ENCODE data around the gene TTC39B. TPM values are rescaled to one million over a fixed set of nuclear protein-coding genes. Genes with fewer than 3 reads are reported as not detected.

Gene TTC39B
- total RNA-seq, 1 donor from 2014 or later: 3.1 TPM

DNA sequence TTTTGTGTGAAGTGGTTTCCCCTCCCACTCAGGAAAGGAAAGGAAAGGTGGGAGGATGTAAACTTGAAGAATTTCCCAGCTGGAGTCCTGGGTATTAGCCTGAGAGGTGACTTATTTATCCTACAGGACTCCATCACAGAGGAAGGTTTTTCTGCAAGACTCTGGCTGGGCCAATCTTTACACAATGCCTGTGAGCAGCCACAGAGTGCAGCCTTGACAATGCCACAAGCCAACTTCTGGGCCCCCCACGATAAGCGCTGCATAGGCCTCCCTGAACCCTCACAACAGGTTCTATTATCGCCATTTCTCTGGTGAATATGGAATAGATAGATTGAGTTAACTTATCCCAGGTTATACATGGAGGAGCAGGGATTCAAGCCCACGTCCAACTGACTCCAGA is 12.4 kb downstream of the TTC39B start:
- Mint-ChIP-seq H3K27me3 (ENCODE audit: unreplicated experiment) (peaks cover 5% of the 10 kb centered on the region), H3K27ac (ENCODE audit: unreplicated experiment) (no peak overlapping the region), H3K9me3 (ENCODE audit: unreplicated experiment) (no peaks in the 10 kb centered on the region), H3K4me1 (ENCODE audit: low read depth, unreplicated experiment) (no peaks in the 10 kb centered on the region), H3K36me3 (ENCODE audit: unreplicated experiment) (peaks cover 15% of the 10 kb centered on the region), H3K4me3 (ENCODE audit: unreplicated experiment) (no peak overlapping the region)
- TF ChIP-seq, protein P1, sequence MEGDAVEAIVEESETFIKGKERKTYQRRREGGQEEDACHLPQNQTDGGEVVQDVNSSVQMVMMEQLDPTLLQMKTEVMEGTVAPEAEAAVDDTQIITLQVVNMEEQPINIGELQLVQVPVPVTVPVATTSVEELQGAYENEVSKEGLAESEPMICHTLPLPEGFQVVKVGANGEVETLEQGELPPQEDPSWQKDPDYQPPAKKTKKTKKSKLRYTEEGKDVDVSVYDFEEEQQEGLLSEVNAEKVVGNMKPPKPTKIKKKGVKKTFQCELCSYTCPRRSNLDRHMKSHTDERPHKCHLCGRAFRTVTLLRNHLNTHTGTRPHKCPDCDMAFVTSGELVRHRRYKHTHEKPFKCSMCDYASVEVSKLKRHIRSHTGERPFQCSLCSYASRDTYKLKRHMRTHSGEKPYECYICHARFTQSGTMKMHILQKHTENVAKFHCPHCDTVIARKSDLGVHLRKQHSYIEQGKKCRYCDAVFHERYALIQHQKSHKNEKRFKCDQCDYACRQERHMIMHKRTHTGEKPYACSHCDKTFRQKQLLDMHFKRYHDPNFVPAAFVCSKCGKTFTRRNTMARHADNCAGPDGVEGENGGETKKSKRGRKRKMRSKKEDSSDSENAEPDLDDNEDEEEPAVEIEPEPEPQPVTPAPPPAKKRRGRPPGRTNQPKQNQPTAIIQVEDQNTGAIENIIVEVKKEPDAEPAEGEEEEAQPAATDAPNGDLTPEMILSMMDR (IDR thresholded peaks at IDR 0.05; ENCODE audit: partially characterized antibody, unreplicated experiment): no peak
- no peak for DNase-seq

DNA sequence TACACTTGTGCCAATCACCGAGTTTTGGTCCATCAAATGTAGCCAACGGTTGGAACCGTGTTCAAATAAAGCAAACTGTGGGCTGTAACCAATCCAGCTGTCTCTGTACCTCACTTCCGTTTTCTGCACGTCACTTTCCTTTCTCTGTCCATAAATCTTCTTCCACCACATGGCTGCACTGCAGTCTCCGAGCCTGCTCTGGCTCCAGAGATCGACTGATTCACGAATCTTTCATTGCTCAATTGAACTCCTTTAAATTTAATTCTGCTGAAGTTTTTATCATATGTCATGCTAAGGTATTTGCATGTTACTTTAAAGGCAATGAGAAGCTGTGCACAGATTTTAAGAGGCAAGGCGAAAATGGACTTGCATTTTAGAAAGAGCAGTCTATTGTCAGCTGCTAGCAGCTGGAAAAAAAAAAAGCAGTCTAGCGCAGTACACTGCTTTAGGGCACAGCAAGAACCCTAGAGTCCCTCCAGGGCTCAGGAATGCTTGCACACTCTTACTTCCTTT is 13.2 kb downstream of the TTC39B start:
- TF ChIP-seq, protein P1 (IDR thresholded peaks at IDR 0.05; ENCODE audit: partially characterized antibody, unreplicated experiment): no peak
- Mint-ChIP-seq H3K4me1 (ENCODE audit: low read depth, unreplicated experiment) (no peaks in the 10 kb centered on the region), H3K36me3 (ENCODE audit: unreplicated experiment) (peaks cover 8% of the 10 kb centered on the region), H3K27ac (ENCODE audit: unreplicated experiment) (no peak overlapping the region), H3K9me3 (ENCODE audit: unreplicated experiment) (no peaks in the 10 kb centered on the region), H3K27me3 (ENCODE audit: unreplicated experiment) (peaks cover 3% of the 10 kb centered on the region), H3K4me3 (ENCODE audit: unreplicated experiment) (no peak overlapping the region)
- no peak for DNase-seq

DNA sequence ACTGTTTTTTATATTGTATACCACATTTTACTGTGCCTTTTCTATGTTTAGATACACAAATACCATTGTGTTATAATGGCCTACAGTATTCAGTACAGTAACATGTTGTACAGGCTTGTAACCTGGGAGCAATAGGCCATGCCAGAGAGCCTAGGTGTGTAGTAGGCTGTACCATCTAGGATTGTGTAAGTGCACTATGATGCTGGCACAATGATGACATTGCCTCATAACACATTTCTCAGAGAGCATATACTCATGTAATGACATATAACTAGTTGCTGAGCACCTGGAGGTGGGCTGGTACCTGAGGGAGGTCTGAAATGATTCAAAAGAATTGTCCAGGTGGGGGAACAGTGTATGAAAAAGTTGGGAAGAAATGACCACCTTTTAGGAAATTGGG is 13.9 kb downstream of the TTC39B start:
- H3K4me3 Mint-ChIP-seq (ENCODE audit: unreplicated experiment): no peak overlapping the region
- H3K4me1 Mint-ChIP-seq (ENCODE audit: low read depth, unreplicated experiment): no peaks in the 10 kb centered on the region
- H3K27ac Mint-ChIP-seq (ENCODE audit: unreplicated experiment): no peak overlapping the region
- TF ChIP-seq, protein P1 (IDR thresholded peaks at IDR 0.05; ENCODE audit: partially characterized antibody, unreplicated experiment): no peak
- H3K36me3 Mint-ChIP-seq (ENCODE audit: unreplicated experiment): peaks cover under 1% of the 10 kb centered on the region
- H3K9me3 Mint-ChIP-seq (ENCODE audit: unreplicated experiment): no peaks in the 10 kb centered on the region
- no peak for DNase-seq
- no peaks in the 10 kb centered on the region for H3K27me3 Mint-ChIP-seq (ENCODE audit: unreplicated experiment)

DNA sequence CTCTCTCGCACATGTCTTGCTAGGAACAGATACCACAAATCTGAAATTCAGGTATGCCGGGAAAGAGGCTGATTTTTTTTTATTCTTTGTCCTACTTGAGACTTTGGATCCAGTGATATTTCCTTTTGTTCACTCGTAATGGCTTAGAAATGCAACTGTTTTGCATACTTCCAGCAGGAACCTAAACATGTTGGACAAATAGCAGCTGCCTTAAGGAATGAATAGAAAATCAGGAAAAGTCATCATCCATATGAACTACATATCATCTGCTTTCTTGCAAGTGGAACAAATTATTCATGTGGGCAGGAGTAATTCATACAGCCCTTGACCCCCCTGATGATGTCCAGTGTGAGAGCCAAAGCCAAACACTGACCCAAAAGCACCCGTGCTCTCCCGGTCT is 17.4 kb downstream of the TTC39B start:
- H3K27me3 Mint-ChIP-seq (ENCODE audit: unreplicated experiment): no peaks in the 10 kb centered on the region
- no peak for DNase-seq
- no peak overlapping the region for H3K4me3 Mint-ChIP-seq (ENCODE audit: unreplicated experiment)
- H3K36me3 Mint-ChIP-seq (ENCODE audit: unreplicated experiment): peaks cover 5% of the 10 kb centered on the region
- TF ChIP-seq, protein P1 (IDR thresholded peaks at IDR 0.05; ENCODE audit: partially characterized antibody, unreplicated experiment): no peak
- H3K4me1 Mint-ChIP-seq (ENCODE audit: low read depth, unreplicated experiment): no peaks in the 10 kb centered on the region
- H3K27ac Mint-ChIP-seq (ENCODE audit: unreplicated experiment): no peak overlapping the region
- H3K9me3 Mint-ChIP-seq (ENCODE audit: unreplicated experiment): peaks cover 2% of the 10 kb centered on the region

DNA sequence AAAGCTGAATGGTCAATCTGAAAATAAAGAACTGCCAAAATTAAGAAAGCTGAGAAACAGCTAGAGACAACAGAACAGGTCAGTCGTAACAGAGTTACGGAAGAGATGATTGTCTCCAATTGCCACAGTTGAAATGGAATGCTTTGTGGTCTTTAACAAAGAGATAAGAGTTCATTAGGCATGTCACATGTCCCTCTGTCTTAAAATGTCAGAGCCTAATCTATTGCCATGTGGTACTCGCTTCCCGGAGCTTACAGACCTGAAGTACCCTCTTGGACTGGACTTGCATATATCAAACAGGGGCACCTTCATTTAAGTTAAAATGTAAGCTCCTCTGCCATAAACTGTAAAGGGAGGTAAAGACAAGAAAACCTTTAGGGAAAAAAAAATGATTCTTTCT is 19.7 kb downstream of the TTC39B start:
- no peak overlapping the region for H3K27ac Mint-ChIP-seq (ENCODE audit: unreplicated experiment)
- H3K36me3 Mint-ChIP-seq (ENCODE audit: unreplicated experiment): peaks cover 5% of the 10 kb centered on the region
- no peak overlapping the region for H3K4me3 Mint-ChIP-seq (ENCODE audit: unreplicated experiment)
- no peak for DNase-seq
- peaks cover 2% of the 10 kb centered on the region for H3K9me3 Mint-ChIP-seq (ENCODE audit: unreplicated experiment)
- no peaks in the 10 kb centered on the region for H3K4me1 Mint-ChIP-seq (ENCODE audit: low read depth, unreplicated experiment)
- TF ChIP-seq, protein P1 (IDR thresholded peaks at IDR 0.05; ENCODE audit: partially characterized antibody, unreplicated experiment): no peak
- no peaks in the 10 kb centered on the region for H3K27me3 Mint-ChIP-seq (ENCODE audit: unreplicated experiment)

Data from glutamatergic neuron (in vitro differentiated cells).